K562 (cell line): ENCODE results near the gene MATCAP1. TPM values are rescaled to one million over a fixed set of nuclear protein-coding genes. Genes with fewer than 3 reads are reported as not detected.

Source experiments
- ARID4B ChIP-seq: sonication (generic); formaldehyde crosslinking; IDR thresholded peaks from 2 replicates; pipeline ENCODE4 v1.8.0; 2022; ENCODE audit warnings: mild to moderate bottlenecking, missing genetic modification reagents
- CCAR2 ChIP-seq: fragments of 200-400 bp; formaldehyde crosslinking; IDR thresholded peaks from 2 replicates; pipeline ENCODE4 v1.6.1; 2017; ENCODE audit warnings: mild to moderate bottlenecking, low read depth, low read length
- EHMT2 ChIP-seq: fragments of 450-650 bp; IDR thresholded peaks from 2 replicates; pipeline ENCODE4 v1.6.1; 2018; ENCODE audit warnings: antibody characterized with exemption
- FOXK2 ChIP-seq, 2 experiments: fragments of 450-650 bp; IDR thresholded peaks in 1 of 2; conservative IDR thresholded peaks in 1 of 2; 2 replicates each; pipeline ENCODE4 v1.6.1; 2016; ENCODE audit warnings: low read depth in 2 of 2, mild to moderate bottlenecking in 1 of 2
- HDAC6 ChIP-seq: IDR thresholded peaks from 2 replicates; pipeline ENCODE4 v1.6.1; 2012; ENCODE audit warnings: low read depth, mild to moderate bottlenecking, control low read depth, inconsistent platforms, low read length, moderate library complexity
- HDAC8 ChIP-seq: fragments of 450-650 bp; IDR thresholded peaks from 2 replicates; pipeline ENCODE4 v1.6.1; 2016; ENCODE audit warnings: mild to moderate bottlenecking, missing genetic modification characterization, moderate library complexity, missing compliant biosample characterization
- HNRNPK ChIP-seq: fragments of 200-400 bp; formaldehyde crosslinking; IDR thresholded peaks from one replicate; pipeline ENCODE4 v1.6.1; 2018; ENCODE audit warnings: mild to moderate bottlenecking, low read depth, low read length; ENCODE audit not compliant: poor library complexity, severe bottlenecking
- NRF1 ChIP-seq, 2 experiments: fragments of 450-650 bp; IDR thresholded peaks in 1 of 2; conservative IDR thresholded peaks in 1 of 2; 2 replicates each; pipeline ENCODE4 v1.6.1; 2014; ENCODE audit warnings: mild to moderate bottlenecking in 2 of 2
- PREB ChIP-seq: sonication (generic); formaldehyde crosslinking; IDR thresholded peaks from 2 replicates; pipeline ENCODE4 v1.8.1; 2023; ENCODE audit warnings: mild to moderate bottlenecking, missing genetic modification reagents
- PYGO2 ChIP-seq: fragments of 450-650 bp; IDR thresholded peaks from 2 replicates; pipeline ENCODE4 v1.6.1; 2016; ENCODE audit warnings: mild to moderate bottlenecking, missing genetic modification characterization, moderate library complexity, missing compliant biosample characterization
- RBBP5 ChIP-seq: fragments of 200-600 bp; sonication (generic); IDR thresholded peaks from 2 replicates; pipeline ENCODE4 v1.6.1; 2012; ENCODE audit warnings: borderline replicate concordance, mild to moderate bottlenecking, low read length, control low read depth, inconsistent platforms; ENCODE audit not compliant: insufficient read depth, poor library complexity, severe bottlenecking
- RBM14 ChIP-seq: fragments of 200-400 bp; formaldehyde crosslinking; IDR thresholded peaks from 2 replicates; pipeline ENCODE4 v1.6.1; 2018; ENCODE audit warnings: low read depth, mild to moderate bottlenecking, low read length, moderate library complexity, borderline replicate concordance; ENCODE audit not compliant: insufficient read depth
- RFX5 ChIP-seq: IDR thresholded peaks from 2 replicates; pipeline ENCODE4 v1.6.1; 2011; ENCODE audit warnings: low read depth, mild to moderate bottlenecking, improper control_type of control experiment, low read length
- SMARCE1 ChIP-seq: fragments of 450-650 bp; IDR thresholded peaks from 2 replicates; pipeline ENCODE4 v1.7.1; 2016; ENCODE audit warnings: mild to moderate bottlenecking
- SRSF9 ChIP-seq: fragments of 200-400 bp; formaldehyde crosslinking; IDR thresholded peaks from 2 replicates; pipeline ENCODE4 v1.6.1; 2017; ENCODE audit warnings: low read depth, low read length, borderline replicate concordance
- STAT5B ChIP-seq: fragments of 250-450 bp; sonication (Bioruptor Pico); IDR thresholded peaks from 2 replicates; pipeline ENCODE4 v1.8.0; 2021; ENCODE audit warnings: mild to moderate bottlenecking, inconsistent platforms
- TAF15 ChIP-seq: fragments of 200-400 bp; formaldehyde crosslinking; IDR thresholded peaks from 2 replicates; pipeline ENCODE4 v1.6.1; 2017; ENCODE audit warnings: mild to moderate bottlenecking, low read depth, low read length, moderate library complexity
- TAF7 ChIP-seq: fragments of 450-650 bp; IDR thresholded peaks from 2 replicates; pipeline ENCODE4 v1.6.1; 2016; ENCODE audit warnings: missing genetic modification characterization, missing compliant biosample characterization
- TARDBP ChIP-seq: fragments of 450-650 bp; IDR thresholded peaks from 2 replicates; pipeline ENCODE4 v1.6.1; 2016
- TCF3 ChIP-seq: sonication (generic); formaldehyde crosslinking; IDR thresholded peaks from 2 replicates; pipeline ENCODE4 v1.4.0; 2020; ENCODE audit warnings: mild to moderate bottlenecking, missing genetic modification reagents
- TRIM28 ChIP-seq: fragments of 450-650 bp; IDR thresholded peaks from 2 replicates; pipeline ENCODE4 v1.6.1; 2017
- ZKSCAN3 ChIP-seq: fragments of 250-450 bp; sonication (Bioruptor Pico); IDR thresholded peaks from 2 replicates; pipeline ENCODE4 v1.4.0; 2020
- ZNF134 ChIP-seq: fragments of 250-450 bp; sonication (Bioruptor Pico); conservative IDR thresholded peaks from 2 replicates; pipeline ENCODE4 v1.4.0; 2020
- ZNF551 ChIP-seq: fragments of 250-450 bp; sonication (Bioruptor Pico); IDR thresholded peaks from 2 replicates; pipeline ENCODE4 v1.5.0; 2021; ENCODE audit warnings: mild to moderate bottlenecking, moderate library complexity
- ZNF76 ChIP-seq: fragments of 250-450 bp; sonication (Bioruptor Pico); IDR thresholded peaks from 2 replicates; pipeline ENCODE4 v1.4.0; 2020; ENCODE audit warnings: mild to moderate bottlenecking, moderate library complexity, borderline replicate concordance
- ZNF77 ChIP-seq: fragments of 250-450 bp; sonication (Bioruptor Pico); IDR thresholded peaks from 2 replicates; pipeline ENCODE4 v1.5.0; 2020
- polyA plus RNA-seq, 8 experiments: library from polyadenylated mRNA; depleted of rRNA in 4 of 8; stranded (reverse) in 5 of 8; unstranded in 3 of 8; fragments of >200 nt; fragmentation: Nextera tagmentation in 2 of 8; fragmentation: Illumina TruSeq in 1 of 8; extraction: Ambion mirVana in 2 of 8; extraction: Trizol in 1 of 8; gene quantifications; 2 replicates each; pipeline versions ENCODE4 v1.2.1 to v1.2.3, GENCODE V29; 2011 to 2014; ENCODE audit warnings: inconsistent platforms in 1 of 8, missing spikeins in 1 of 8
- total RNA-seq, 7 experiments: library from RNA; depleted of rRNA in 6 of 7; stranded (reverse); fragments of >200 nt in 6 of 7; fragmentation: Illumina TruSeq in 2 of 7; extraction: Trizol in 2 of 7; gene quantifications; 2 replicates each; pipeline versions ENCODE4 v1.2.1 to v1.2.3, GENCODE V29; 2011 to 2021; ENCODE audit warnings: low replicate concordance in 1 of 7

MATCAP1 gene
- total and polyA plus RNA-seq, 9 of the 15 experiments (the other 6 are each of a cell fraction or from before 2014, with no cell fraction given), result 3.4 to 20.5 (median 10.3) TPM

GRCh38 chr16:67226804-67227566 lies 43.2 kb upstream of the MATCAP1 start, which contains the start of gene TMEM208 (continued):
- peak; percentile 77 to 89 for TF ChIP-seq FOXK2 (conservative IDR thresholded peaks at IDR 0.05 in 1 of 2, IDR thresholded peaks at IDR 0.05 in 1 of 2; ENCODE audit: low read depth in 2 of 2)
- no peak for TF ChIP-seq SMARCE1
- peak; percentile 84 for TF ChIP-seq RBBP5
- no peak for TF ChIP-seq STAT5B
- no peak for TF ChIP-seq HNRNPK
- no peak for TF ChIP-seq ZNF134 (CRISPR knock-in tag)
- TF ChIP-seq ZKSCAN3 (CRISPR knock-in tag), result no peak
- TF ChIP-seq TAF7 (tag), result no peak
- TF ChIP-seq HDAC6, result no peak
- TF ChIP-seq ARID4B (CRISPR knock-in tag), result peak; percentile 99
- no peak for TF ChIP-seq CCAR2
- TF ChIP-seq EHMT2, result no peak
- TF ChIP-seq HDAC8 (tag), result no peak
- TF ChIP-seq ZNF551 (CRISPR knock-in tag), result no peak
- TF ChIP-seq RFX5, result no peak
- 0 out of 2 replicates have a peak, but pooled peaks have one; percentile 24 for TF ChIP-seq TRIM28
- no peak for TF ChIP-seq SRSF9
- no peak for TF ChIP-seq TAF15
- 0 out of 2 replicates have a peak, but pooled peaks have one; percentile 19 for TF ChIP-seq PYGO2 (tag)
- TF ChIP-seq TARDBP, result no peak
- peak; percentile 89 to 91 for TF ChIP-seq NRF1 (conservative IDR thresholded peaks at IDR 0.05 in 1 of 2, IDR thresholded peaks at IDR 0.05 in 1 of 2)
- no peak for TF ChIP-seq RBM14
- TF ChIP-seq ZNF77 (CRISPR knock-in tag), result no peak
- TF ChIP-seq ZNF76 (CRISPR knock-in tag), result no peak
- TF ChIP-seq TCF3, result no peak
- TF ChIP-seq PREB (CRISPR knock-in tag), result no peak
